ENCODE measurements around the gene CASP12.

Gene CASP12

DNA sequence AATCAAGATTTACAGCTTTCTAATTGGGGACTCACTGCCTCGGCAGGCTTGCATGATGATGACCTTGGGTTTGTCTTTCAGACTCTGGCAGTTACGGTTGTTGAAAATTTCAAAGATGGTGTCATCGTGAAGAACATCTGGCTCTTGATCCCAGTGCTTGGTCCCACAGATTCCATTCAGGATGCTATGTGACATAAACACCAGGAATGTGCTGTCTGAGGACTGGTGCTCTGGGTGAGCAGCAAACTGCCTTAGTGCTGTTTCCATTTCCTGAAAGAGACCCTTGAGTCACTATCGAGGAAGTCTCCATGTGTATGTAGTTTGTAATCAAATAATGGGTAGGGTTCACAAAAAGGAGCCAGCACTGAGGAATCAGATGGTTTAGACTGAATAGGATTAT, 7.1 kb downstream of the CASP12 start:
- no peak for DNase-seq

DNA sequence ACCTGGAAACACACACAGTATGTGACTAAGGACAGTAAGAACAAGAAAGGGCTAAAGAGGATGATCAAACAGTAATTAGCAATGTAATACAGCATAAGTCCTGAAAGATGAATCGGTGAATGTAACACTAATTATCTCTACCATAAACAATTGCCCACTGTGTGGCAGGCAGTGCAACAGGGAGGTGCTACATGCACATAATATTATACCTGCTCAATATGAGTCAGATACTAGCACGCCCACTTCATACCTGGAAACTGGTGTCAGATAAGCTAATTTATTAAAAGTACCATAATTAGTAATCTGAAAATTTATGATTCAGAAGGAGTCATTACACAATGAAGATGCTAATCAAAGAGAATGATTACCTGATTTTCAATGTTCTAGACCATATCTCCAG, 14.9 kb downstream of the CASP12 start:
- no peak for DNase-seq

- no peak for DNase-seq
Measured at GRCh38 chr11:104881117-104881794, 17.0 kb downstream of the CASP12 start.

DNA sequence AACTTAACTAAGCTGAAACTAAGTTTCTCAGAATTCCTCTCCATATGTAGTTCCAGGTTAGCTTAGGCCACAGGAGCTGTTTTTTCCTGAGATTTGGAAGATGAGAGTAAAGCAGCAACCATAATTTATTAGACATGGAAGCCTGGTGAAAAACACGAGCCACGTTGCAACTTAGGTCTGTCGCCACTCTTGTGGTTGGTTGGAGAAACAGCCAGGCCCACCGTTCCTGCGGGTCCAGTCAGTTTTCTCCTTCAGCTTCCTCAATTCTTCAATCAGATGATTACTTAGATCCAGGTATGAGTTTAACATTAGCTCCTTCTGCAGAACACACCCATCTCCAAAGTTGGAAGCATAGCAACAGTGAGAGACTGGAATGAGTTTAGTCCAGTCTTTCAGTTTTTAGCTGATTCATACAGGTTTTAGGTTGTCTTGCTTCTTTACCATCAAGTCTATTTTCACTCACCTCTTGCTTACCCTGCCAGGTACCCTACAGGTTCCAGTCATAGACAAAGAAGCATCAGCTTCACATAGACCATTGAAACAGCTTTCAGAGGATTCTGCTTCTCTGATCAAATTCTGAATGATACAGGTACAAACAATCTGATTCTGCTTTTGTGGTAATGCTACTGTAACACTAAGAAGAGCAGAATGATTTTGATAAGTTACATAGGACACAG, 18.6 kb downstream of the CASP12 start:
- no peak for DNase-seq

DNA sequence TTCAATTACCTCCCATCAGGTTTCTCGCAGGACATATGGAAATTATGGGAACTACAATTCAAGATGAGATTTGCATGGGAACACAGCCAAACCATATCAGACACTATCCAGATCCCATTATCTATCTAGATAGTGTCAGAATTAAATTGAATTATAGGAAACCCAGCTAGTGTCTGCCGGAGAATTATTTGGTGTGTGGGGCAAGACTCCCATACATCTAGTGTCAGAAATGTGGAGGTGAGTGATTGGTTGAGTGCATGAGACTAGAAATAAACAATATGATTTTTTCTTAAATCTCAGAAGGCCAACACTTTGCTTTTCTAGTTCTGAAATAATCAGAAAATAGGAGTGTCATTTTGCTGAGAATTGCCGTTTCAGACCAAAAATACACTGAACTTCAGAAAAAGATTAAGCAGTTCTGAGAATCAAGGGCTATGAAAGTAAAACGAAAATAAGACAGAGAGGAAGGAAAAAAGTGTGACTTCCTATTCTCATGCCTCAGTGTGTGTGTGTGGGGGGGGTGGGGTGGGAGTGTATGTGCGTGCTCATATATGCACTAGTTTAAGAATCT, 21.3 kb downstream of the CASP12 start:
- DNase-seq = peak; percentile 29 to 45 (median 35)

DNA sequence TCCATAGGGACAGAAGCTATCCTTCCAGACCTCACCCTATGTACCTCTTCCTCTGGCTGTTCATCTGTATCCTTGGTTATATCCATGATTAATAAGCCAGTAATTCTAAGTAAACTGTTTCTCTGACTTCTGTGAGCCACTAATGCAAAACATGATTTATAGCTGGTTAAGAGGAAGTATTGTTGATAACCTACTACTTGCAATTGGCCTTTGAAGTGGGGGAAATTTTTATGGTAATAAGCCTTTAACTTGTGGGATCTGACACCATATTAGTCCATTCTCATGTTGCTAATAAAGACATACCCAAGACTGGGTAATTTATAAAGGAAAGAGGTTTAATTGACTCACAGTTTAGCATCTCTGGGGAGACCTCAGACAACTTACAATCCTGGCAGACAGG, 21.9 kb downstream of the CASP12 start:
- no peak for DNase-seq

DNA sequence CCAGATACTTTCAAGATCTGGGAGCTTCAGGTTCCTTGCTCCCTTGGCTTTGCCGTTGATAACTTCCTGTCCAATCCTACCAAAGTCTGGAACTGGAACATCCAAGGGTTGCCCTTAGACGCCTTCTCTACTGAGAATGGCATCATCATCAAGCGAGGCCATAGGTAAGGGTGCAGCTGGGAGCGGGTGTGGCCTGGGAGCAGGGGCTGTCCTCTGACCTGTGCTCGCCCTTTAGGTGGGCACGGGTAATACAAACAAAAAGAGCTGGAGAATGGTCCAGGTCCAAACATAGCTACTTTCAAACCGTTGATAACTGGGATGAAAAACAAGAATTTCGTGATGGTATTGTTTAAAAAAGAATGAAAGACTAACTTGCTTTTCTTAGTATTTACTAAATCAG, 25.0 kb downstream of the CASP12 start:
- DNase-seq = no peak

- DNase-seq = no peak
Measured at GRCh38 chr11:104872393-104872792, 25.9 kb downstream of the CASP12 start.

DNA sequence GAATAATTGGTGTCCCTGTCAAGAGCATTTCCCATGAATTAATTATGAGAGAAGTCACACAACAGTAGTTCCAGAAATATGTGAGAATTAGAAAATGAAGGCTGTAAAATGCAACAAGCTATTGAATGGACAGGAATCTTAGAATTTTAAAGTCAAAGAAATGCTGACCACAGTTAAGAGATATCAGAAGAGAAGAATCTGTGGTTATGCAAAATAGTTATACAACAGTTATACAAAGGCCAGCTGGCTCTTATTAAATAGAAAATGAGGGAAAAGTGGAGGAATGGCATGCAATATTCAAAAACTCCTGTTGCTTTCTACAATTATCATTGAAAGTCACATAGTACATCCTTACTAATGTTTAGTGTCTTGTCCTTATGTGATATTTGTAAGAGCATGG, 27.4 kb downstream of the CASP12 start:
- DNase-seq = no peak

DNA sequence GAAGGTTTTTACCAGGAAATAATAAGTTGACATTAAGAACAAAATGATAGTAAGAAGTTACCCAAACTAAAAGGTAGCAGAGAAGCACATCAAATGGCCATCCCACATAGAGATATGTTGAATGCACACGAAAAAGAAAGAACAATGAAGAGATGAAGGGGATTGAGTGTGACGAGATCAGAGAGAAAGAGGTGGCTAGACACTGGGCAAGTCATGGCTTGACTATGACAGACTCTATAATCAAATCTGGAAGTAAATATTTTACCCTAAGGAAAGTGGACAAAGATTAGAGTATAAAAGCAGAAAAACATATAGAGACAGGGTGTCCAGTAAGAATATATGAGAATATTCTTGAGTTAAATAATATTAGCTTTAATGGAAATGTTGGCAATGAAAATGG, 31.4 kb downstream of the CASP12 start:
- DNase-seq = no peak

DNA sequence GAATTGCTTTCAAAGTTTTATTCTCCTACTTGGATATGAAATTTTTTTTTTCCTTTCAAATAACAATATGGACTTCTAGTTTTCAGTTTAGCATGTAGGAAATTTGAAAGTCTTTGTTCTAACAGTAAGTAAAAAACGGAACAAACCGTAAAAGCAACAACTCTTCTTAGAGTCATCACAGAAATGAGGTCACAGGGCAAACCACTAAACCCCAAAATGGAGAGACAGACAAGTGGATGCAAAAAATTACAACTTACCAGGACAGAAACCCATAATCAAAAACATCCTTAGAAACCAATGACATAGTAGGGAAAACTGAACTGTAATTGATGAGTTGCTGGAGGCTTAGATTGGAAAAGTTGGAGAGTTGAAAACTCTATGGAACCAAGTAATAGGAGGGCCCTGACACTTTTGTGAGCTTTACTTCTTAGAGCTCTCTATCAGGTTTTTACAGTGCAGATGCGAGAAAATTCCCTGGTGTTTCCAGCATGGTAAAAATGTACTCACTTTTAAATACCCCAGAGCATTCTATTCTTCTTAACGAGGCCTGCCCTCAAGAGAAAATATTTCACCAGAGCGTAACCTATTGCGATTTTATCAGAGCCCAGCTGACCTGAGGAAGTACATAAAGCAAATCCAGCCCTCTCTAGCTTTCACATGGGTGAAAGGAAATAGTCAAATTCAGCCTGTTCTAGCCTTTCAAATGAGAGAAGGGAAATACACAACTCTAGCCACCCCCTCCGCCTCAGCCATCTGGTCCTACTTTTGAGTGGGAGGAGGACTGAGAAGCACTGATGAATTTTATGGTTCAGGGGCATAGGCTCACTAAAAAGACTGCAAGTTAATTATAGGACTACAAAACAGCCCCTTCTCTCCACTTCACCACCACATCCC, 39.1 kb downstream of the CASP12 start:
- peak in 2 of 3 donors; percentile 8 to 22 for DNase-seq

- peak; percentile 69 to 81 (median 75) for DNase-seq
Measured at GRCh38 chr11:104856607-104857006, 41.7 kb downstream of the CASP12 start.

- DNase-seq = no peak
Measured at GRCh38 chr11:104855965-104856364, 42.3 kb downstream of the CASP12 start.

GRCh38 chr11:104853276-104853675, 45.0 kb downstream of the CASP12 start:
- no peak for DNase-seq

GRCh38 chr11:104852811-104853210, 45.4 kb downstream of the CASP12 start:
- no peak for DNase-seq

- no peak for DNase-seq
Measured at GRCh38 chr11:104846216-104846615, 52.0 kb downstream of the CASP12 start.

GRCh38 chr11:104844451-104844850, 53.8 kb downstream of the CASP12 start:
- peak; percentile 39 to 84 (median 79) for DNase-seq

DNA sequence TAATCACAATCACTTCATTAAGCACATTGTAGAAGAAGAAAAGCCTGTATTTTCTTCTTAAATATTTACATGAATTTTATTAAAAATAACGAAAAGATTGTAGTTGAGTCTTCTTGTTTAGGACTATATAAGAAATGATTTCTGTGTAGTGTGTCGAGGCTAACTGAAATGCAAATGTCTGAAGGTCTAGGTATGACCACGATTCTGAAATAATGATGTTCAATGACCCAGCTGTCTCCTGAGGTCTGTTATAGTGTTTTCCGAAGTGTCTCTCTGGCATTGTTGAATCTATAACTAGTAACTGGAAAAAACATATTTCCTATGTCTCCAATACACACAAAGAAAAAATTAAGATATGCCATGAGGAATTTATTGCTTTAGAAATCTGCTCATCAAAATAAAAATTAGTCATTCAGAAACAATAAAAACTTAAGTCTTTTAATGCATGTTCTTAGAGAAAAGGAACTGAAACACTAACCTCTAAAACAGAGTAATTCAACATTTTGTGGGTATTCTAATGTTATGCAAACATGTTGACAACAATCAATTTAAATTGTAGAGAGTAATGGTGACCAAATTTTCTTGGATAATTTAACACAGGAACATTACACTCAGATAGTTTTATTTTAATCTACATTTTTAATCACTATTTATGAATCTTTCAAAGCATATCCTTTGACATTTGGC, 55.0 kb downstream of the CASP12 start:
- DNase-seq = peak in 2 of 3 donors; percentile 64 to 78

DNA sequence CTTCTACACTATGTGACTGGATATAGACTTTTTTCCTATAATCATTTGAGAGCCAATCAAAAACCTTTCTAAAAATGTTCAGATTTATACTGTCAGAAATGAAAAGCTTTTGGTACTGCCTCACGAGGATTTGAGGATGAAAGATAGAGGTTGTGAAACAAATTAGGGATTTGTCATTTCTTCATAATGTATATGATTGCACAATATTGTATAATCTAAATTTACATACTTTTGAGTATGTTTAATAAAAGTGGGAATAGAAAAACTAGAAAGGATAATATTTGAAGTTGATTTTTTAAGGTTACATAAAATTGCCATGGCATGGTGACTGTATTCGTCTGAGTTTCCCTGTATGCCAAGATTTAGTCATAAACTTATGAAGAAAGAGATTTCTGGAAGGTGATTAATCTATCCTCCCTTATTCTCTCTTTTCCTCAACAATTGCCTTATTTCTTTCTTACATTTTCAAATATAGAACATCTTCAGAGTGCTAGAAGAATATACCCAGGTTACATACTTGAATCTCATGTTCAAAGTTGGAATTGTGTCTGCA, 56.2 kb downstream of the CASP12 start:
- DNase-seq = peak in 2 of 3 donors; percentile 53 to 65

- no peak for DNase-seq
Measured at GRCh38 chr11:104841185-104841584, 57.1 kb downstream of the CASP12 start.

GRCh38 chr11:104837969-104838639, 60.2 kb downstream of the CASP12 start:
- no peak for DNase-seq

DNA sequence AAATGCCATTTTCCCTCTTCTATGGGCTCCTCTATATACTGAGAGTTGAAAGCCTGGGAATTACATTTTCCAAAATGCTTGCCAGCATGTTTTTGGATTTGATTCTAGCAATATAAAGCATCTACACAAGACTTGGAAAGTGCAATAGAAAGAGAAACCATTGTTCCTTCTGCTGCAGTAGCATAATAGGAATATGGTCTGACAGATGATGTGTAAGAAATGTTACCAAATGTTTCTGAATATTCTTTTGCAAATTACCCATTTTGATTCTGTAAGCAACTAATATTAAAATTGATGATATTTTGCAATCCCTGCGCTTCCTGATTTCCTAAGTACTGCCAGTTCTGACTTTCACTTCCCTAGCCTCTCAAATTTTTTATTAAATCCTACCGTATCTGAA, 61.6 kb downstream of the CASP12 start:
- DNase-seq = peak; percentile 61 to 93 (median 88)
